Keratinocyte (primary cell): Measurements from ENCODE around the gene EFHD1. TPM values are rescaled to one million over a fixed set of nuclear protein-coding genes. Genes with fewer than 3 reads are reported as not detected.
"Not testable (repeated sequence)": the region's sequence is repeated elsewhere in the genome, so short reads cannot be mapped to it uniquely, and the experiment has no call there.

Experiments used
- DNase-seq: peaks from one replicate; pipeline ENCODE4 v3.0.0-alpha.2; 2011; ENCODE audit warnings: low read depth, missing footprints, low spot score
- FAIRE-seq: peaks from 2 replicates; lab custom pipeline; 2011; peaks lifted over from hg19 to GRCh38; lab: Jason Lieb, UNC
- H2AFZ ChIP-seq: 2 replicates; pipeline ENCODE4 v1.6.0; 2012; ENCODE audit warnings: low read length, control low read depth, inconsistent platforms; ENCODE audit not compliant: control insufficient read depth
- H3K27ac ChIP-seq: 2 replicates; pipeline ENCODE4 v1.5.1; 2011; ENCODE audit warnings: low read length; ENCODE audit not compliant: control insufficient read depth, insufficient read depth
- H3K27me3 ChIP-seq: 3 replicates; pipeline ENCODE4 v1.6.0; 2011; ENCODE audit warnings: low read length; ENCODE audit not compliant: control insufficient read depth, insufficient read depth; ENCODE audit errors: extremely low read depth
- H3K36me3 ChIP-seq, 2 experiments: 2 replicates in 1 of 2; 3 replicates in 1 of 2; pipeline ENCODE4 v1.5.1; 2011; ENCODE audit warnings: low read length in 2 of 2, mild to moderate bottlenecking in 1 of 2; ENCODE audit not compliant: control insufficient read depth in 2 of 2, insufficient read depth in 2 of 2; ENCODE audit errors: extremely low read depth in 1 of 2
- H3K4me1 ChIP-seq: 3 replicates; pipeline ENCODE4 v1.5.1; 2011; ENCODE audit warnings: low read length; ENCODE audit not compliant: control insufficient read depth, insufficient read depth; ENCODE audit errors: extremely low read depth
- H3K4me2 ChIP-seq: 3 replicates; pipeline ENCODE4 v1.6.0; 2011; ENCODE audit warnings: low read depth, low read length; ENCODE audit not compliant: control insufficient read depth, insufficient read depth; ENCODE audit errors: extremely low read depth
- H3K4me3 ChIP-seq, 3 experiments: fragments of 200-600 bp in 1 of 3; sonication (generic) in 1 of 3; 2 replicates in 2 of 3; 3 replicates in 1 of 3; pipeline ENCODE4 v1.5.1; 2011 to 2016; ENCODE audit warnings: low read length in 3 of 3, mild to moderate bottlenecking in 3 of 3, control low read depth in 2 of 3, inconsistent platforms in 1 of 3, low read depth in 1 of 3, mixed read lengths in 1 of 3, mixed run types in 1 of 3, moderate library complexity in 1 of 3; ENCODE audit not compliant: control insufficient read depth in 2 of 3, insufficient read depth in 2 of 3; ENCODE audit errors: extremely low read depth in 1 of 3
- H3K79me2 ChIP-seq: 2 replicates; pipeline ENCODE4 v1.6.0; 2012; ENCODE audit warnings: low read length; ENCODE audit not compliant: control insufficient read depth, insufficient read depth
- H3K9ac ChIP-seq: 3 replicates; pipeline ENCODE4 v1.6.0; 2011; ENCODE audit warnings: low read length; ENCODE audit not compliant: control insufficient read depth, insufficient read depth; ENCODE audit errors: extremely low read depth
- H3K9me1 ChIP-seq: 3 replicates; pipeline ENCODE4 v1.6.0; 2011; ENCODE audit warnings: low read length; ENCODE audit not compliant: control insufficient read depth, insufficient read depth; ENCODE audit errors: extremely low read depth
- H3K9me3 ChIP-seq: 2 replicates; pipeline ENCODE4 v1.5.1; 2012; ENCODE audit warnings: low read depth, low read length; ENCODE audit not compliant: control insufficient read depth
- H4K20me1 ChIP-seq: 3 replicates; pipeline ENCODE4 v1.6.0; 2011; ENCODE audit warnings: low read length; ENCODE audit not compliant: control insufficient read depth, insufficient read depth; ENCODE audit errors: extremely low read depth
- CTCF ChIP-seq, 3 experiments: IDR thresholded peaks in 1 of 3; conservative IDR thresholded peaks in 1 of 3; optimal IDR thresholded peaks in 1 of 3; 2 replicates in 2 of 3; 3 replicates in 1 of 3; pipeline versions ENCODE3 to v1.5.1; 2011; ENCODE audit warnings: low read length in 3 of 3, mild to moderate bottlenecking in 3 of 3, moderate library complexity in 2 of 3, control low read depth in 1 of 3, inconsistent platforms in 1 of 3; ENCODE audit not compliant: insufficient read depth in 2 of 3; ENCODE audit errors: extremely low read depth in 1 of 3
- EZH2 ChIP-seq: IDR thresholded peaks from one replicate; pipeline ENCODE4 v1.6.1; 2012; ENCODE audit warnings: inconsistent platforms, mild to moderate bottlenecking, low read length, moderate library complexity
- dilution Hi-C: fragments of 300-500 bp; cut with MboI; formaldehyde crosslinking; loops from one replicate; pipeline ENCODE4 v1.7.0; 2020; ENCODE audit warnings: low sequenced_read_pairs; ENCODE audit not compliant: extremely low pct_ligation_motif_present
- polyA plus RNA-seq, 5 experiments: library from polyadenylated mRNA; depleted of rRNA in 3 of 5; stranded (reverse) in 3 of 5; stranded (forward) in 1 of 5; unstranded in 1 of 5; fragments of >200 nt; gene quantifications; 1 replicate in 1 of 5; 2 replicates in 3 of 5; 3 replicates in 1 of 5; pipeline versions ENCODE4 v1.2.1 to v1.2.3, GENCODE V29; 2011 to 2012; ENCODE audit warnings: missing spikeins in 2 of 5, low read depth in 1 of 5, low replicate concordance in 1 of 5

Gene EFHD1
- polyA plus RNA-seq, 1 donor (not counting 4 experiments of a cell fraction or from before 2014, with no cell fraction given) = not detected

GRCh38 chr2:232713505-232713904, 80.1 kb downstream of the EFHD1 start:
- no peaks in the 10 kb centered on the region for H3K9me1 ChIP-seq
- H3K36me3 ChIP-seq = peaks cover 1 to 5% of the 10 kb centered on the region in 2 experiments
- H3K27ac ChIP-seq = no peak overlapping the region
- peaks cover 3% of the 10 kb centered on the region for H3K4me1 ChIP-seq
- H2AFZ ChIP-seq = no peak overlapping the region
- no peak overlapping the region for H3K4me2 ChIP-seq
- H3K27me3 ChIP-seq = no peaks in the 10 kb centered on the region
- H3K4me3 ChIP-seq = no peak overlapping the region
- H3K9me3 ChIP-seq = no peaks in the 10 kb centered on the region
- dilution Hi-C loops = no loop called here
- TF ChIP-seq EZH2 = no peak
- no peak for TF ChIP-seq CTCF (optimal IDR thresholded peaks at IDR 0.05 in 1 of 3, IDR thresholded peaks at IDR 0.05 in 1 of 3, conservative IDR thresholded peaks at IDR 0.05 in 1 of 3; ENCODE audit: extremely low read depth in 1 of 3, insufficient read depth in 2 of 3, low read length in 3 of 3)
- H3K79me2 ChIP-seq = peaks cover 83% of the 10 kb centered on the region
- H3K9ac ChIP-seq = no peak overlapping the region
- FAIRE-seq = no peak
- peaks cover 3% of the 10 kb centered on the region for H4K20me1 ChIP-seq
- no peak for DNase-seq

GRCh38 chr2:232714969-232715368, 81.6 kb downstream of the EFHD1 start:
- H3K79me2 ChIP-seq = peaks cover 86% of the 10 kb centered on the region
- TF ChIP-seq CTCF (optimal IDR thresholded peaks at IDR 0.05 in 1 of 3, IDR thresholded peaks at IDR 0.05 in 1 of 3, conservative IDR thresholded peaks at IDR 0.05 in 1 of 3; ENCODE audit: extremely low read depth in 1 of 3, insufficient read depth in 2 of 3, low read length in 3 of 3) (no peak), EZH2 (no peak)
- no peaks in the 10 kb centered on the region for H3K9me3 ChIP-seq
- H3K27me3 ChIP-seq = no peaks in the 10 kb centered on the region
- peaks cover 3% of the 10 kb centered on the region for H3K4me1 ChIP-seq
- H3K9ac ChIP-seq = no peak overlapping the region
- no peak overlapping the region for H3K4me2 ChIP-seq
- peak; percentile 44 for FAIRE-seq
- H3K9me1 ChIP-seq = no peaks in the 10 kb centered on the region
- H2AFZ ChIP-seq = no peak overlapping the region
- H4K20me1 ChIP-seq = peaks cover 3% of the 10 kb centered on the region
- dilution Hi-C loops = no loop called here
- H3K4me3 ChIP-seq = no peak overlapping the region
- H3K27ac ChIP-seq = no peak overlapping the region
- H3K36me3 ChIP-seq = peaks cover 0 to 5% of the 10 kb centered on the region in 2 experiments
- no peak for DNase-seq

DNA sequence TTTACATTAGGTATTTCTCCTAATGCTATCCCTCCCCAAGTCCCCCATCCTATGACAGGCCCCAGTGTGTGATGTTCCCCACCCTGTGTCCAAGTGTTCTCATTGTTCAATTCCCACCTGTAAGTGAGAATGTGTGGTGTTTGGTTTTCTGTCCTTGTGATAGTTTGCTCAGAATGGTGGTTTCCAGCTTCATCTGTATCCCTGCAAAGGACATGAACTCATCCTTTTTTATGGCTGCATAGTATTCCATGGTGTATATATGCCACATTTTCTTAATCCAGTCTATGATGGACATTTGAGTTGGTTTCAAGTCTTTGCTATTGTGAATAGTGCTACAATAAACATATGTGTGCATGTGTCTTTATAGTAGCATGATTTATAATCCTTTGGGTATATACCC, 86.7 kb downstream of the EFHD1 start:
- H3K9ac ChIP-seq, H3K4me1 ChIP-seq, FAIRE-seq, H3K27me3 ChIP-seq, H3K4me2 ChIP-seq, H3K27ac ChIP-seq, H4K20me1 ChIP-seq, DNase-seq, H3K9me1 ChIP-seq, H3K9me3 ChIP-seq, dilution Hi-C loops, H2AFZ ChIP-seq, H3K4me3 ChIP-seq: not testable (repeated sequence)
- Histone ChIP-seq H3K79me2 (peaks cover 79% of the 10 kb centered on the region), H3K36me3 (peaks cover 6 to 11% of the 10 kb centered on the region in 2 experiments)
